GM21528 (cell line): ENCODE measurements around the gene BNC1.

Experiments used
- ATAC-seq: cut with Tn5 transposase; IDR thresholded peaks from one replicate; pipeline ENCODE4 v1.9.1; 2021; ENCODE audit warnings: mild to moderate bottlenecking, moderate library complexity; ENCODE audit not compliant: unreplicated experiment, low FRiP score

Gene BNC1

GRCh38 chr15:83300826-83301225, 16.4 kb upstream of the BNC1 start:
- no peak for ATAC-seq

DNA sequence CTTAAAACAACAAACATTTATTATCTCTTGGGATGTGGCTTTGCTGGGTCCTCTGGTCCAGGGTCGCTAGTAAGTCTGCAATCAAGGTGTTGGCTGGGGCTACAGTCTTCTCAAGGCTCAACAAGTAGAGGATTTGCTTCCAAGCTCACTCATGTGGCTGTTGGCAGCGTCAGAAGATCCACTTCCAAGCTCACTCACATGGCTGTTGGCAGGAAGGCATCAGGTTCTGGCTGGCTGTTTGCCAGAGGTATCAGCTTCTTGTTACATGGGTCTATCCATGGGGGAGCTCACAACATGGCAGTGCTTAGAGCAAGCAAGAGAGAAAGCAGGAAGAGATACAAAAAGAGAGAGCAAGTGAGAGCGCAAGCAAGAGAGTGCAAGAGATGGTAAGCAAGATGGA, 15.0 kb upstream of the BNC1 start:
- ATAC-seq, result no peak

DNA sequence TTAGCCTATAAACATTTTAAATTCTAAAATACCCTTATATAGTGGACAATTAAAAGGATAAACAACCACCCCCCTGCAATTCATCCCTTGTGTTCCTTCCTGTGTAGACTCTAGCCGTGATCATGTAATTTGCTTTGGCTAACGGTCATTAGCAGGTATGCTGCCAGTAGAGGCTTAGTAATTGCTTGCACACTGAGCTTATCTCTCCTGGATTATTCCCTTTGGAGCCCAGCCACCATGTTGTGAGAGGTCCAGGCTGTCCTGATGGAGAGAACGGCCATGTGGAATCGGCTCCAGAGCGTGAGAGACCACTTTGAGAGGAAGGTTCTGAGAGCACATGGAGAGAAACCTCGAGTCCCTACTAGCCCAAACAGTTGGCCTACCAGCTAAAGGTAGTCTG, 11.0 kb upstream of the BNC1 start:
- ATAC-seq, result no peak

GRCh38 chr15:83293201-83293600, 8.7 kb upstream of the BNC1 start:
- ATAC-seq, result no peak

GRCh38 chr15:83292317-83292716, 7.9 kb upstream of the BNC1 start:
- no peak for ATAC-seq

- no peak for ATAC-seq
Measured at GRCh38 chr15:83290236-83290635, 5.8 kb upstream of the BNC1 start.

- no peak for ATAC-seq
Measured at GRCh38 chr15:83289160-83289559, 4.7 kb upstream of the BNC1 start.

DNA sequence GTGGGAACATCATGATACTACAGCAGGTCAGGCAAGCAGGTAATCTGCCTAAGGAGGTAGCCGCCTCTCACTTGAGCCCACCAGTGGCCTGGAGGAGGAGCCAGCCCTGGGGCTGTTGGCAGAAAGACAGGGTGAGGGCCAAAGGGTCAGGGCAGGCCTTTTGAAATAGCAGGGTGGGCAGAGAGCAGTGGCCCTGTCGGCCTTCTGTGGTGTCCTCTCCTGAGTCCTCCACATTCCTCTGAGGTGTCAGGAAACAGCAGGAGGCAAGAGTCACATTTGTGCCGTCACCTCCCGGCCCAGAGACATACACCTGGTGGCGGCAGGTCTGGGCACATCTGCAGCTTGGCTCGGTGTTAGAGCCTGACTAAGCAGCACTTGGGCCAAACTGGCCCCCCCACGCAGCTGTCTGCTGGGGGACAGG, 3.9 kb upstream of the BNC1 start:
- no peak for ATAC-seq

GRCh38 chr15:83287541-83288027, 3.1 kb upstream of the BNC1 start:
- no peak for ATAC-seq

- ATAC-seq, result no peak
Measured at GRCh38 chr15:83285979-83286553, 1.6 kb upstream of the BNC1 start.

DNA sequence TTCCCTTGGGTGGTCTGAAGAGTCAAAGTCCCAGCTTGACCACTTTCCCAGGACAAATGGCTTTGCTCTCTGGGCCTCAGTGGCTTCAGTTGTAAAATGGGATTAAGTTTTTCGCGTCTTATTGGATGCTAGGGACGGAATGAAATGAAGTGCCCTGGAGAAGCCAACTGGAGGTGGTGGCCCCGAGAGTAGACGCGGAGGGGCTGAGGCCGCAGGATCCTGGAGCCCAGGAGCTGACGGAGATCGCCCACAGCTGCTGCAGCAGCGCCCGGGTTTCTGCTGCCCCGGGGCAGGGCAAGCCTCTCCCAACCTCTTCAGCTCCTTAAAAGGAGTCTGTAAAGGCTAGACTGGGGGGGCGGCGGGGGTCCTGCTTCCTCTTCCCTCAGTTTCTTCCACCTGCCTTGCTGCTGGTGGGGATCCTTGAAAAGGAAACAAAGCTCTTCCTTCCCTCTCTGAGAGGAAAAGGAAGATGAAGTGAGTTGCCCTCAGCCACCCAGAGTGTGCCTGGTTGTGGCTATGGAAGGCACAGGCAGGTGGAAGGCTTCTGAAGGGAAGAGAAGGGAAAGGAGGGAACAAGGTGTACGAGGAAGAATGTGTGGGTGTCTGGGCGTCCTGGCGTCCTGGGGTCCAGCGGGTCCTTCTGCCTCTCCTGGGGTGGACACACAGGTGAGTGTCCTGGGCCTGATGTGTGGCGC, 967 bp upstream of the BNC1 start:
- no peak for ATAC-seq

DNA sequence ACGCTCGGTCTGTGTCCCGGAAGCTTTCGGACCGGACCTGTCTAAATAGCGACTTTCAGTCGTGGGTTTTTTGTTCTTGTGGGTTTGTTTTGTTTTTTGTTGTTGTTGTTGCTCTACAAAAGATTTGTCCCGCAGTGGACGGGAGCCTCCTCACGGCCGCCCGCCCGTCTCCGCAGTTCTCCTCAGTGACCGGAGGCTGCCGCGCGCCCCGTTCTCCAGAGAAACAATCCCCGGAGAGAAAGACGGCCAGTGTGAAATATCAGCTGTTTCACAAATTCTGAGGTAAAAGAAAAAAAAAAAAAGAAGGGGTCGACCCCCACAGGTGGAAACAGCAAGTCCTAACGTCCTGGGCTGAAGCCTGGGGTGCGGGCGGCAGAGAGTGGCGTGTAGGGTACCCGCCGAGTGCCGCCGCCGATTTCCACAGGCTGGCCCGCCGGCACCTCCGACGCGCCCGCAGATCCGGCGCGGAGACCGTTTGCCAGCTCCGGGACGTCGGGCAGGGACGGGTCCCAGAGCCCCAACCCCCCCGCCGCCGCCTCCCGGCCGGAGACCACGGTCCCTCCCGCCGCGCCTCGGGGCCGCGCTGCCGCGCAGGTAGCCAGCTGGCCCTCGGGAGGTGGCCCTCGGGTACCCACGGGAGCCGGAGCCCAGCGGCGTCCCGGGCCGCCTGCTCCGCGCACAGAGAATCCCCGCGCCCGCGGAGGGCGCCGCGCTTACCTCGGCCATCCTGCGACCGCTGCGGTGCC, 478 bp downstream of the BNC1 start:
- ATAC-seq, result no peak

GRCh38 chr15:83283138-83283812, 1.2 kb downstream of the BNC1 start:
- ATAC-seq, result no peak

DNA sequence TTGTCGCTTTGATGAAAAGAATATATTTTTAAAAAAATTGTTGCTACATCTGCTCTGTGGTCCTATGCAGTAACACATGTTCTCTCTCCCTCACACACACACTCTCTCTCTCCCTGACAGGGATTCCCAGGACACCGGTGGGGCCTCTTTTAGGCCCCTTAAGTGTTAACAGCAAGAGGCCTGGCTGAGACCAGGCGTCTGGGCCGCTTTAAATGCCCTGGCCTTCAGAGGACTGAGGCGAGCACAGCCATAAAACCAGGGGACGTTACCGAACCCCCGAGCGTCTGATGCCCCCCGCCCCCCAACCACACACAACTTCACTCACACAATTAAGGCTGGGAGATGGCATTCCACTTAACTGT, 1.7 kb downstream of the BNC1 start:
- no peak for ATAC-seq

DNA sequence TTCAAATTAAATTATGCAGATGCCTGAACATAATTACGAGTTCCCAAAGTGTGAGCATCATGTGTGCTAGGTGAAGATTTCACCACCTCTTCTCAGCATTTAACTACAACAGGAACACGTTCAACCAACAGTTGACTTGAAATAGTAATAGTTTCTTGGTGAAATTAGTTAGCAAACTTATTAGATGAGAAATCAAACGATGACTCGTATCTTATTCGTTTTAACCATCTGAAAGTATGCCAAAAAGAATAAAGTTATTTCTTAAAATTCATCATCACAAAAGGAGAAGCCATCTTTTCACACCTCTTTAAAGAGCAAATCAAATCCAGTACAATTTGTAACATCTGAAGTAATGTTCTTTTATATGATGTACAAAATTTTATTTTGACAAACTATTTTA, 2.3 kb downstream of the BNC1 start:
- no peak for ATAC-seq

GRCh38 chr15:83278191-83278590, 6.3 kb downstream of the BNC1 start:
- ATAC-seq, result no peak

DNA sequence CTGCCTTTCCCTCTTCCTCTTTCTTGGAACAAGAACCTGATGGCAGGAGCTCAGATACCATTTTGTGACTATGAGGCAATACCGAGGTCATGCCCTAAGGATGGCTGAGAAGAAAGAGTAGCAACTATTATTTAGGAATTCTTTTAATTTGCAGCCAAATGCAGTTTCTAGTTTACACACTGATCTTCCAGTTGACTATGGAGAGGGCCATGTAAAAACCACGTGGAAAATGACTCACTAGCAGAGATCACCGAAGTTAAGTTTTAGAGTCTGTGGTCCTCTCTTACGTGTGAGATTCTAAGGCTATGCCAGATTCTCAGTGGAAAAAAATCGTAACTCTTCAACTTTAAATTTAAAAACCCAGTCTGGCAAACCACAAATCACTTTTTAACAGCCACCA, 7.8 kb downstream of the BNC1 start:
- ATAC-seq, result no peak

- no peak for ATAC-seq
Measured at GRCh38 chr15:83275412-83275811, 9.1 kb downstream of the BNC1 start.

GRCh38 chr15:83270176-83270575, 14.3 kb downstream of the BNC1 start:
- ATAC-seq, result no peak

DNA sequence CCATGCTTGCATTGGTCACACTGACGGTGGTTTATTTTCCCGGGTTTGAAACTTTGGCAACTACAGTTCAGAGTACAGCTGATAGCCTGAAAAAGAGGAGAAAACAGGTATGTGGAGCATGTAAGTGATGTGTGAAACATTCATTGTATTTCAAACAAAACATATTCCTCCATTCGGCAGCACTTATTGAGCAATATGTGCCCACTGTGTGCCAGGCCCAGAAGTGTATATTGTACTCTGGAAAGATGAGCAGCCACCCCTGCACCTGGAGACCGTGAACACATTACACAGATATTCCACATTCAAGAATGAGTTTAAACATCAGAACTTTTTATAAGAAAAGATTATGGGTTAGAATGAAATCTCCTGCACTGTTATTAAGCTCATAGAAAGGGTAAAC, 16.3 kb downstream of the BNC1 start:
- no peak for ATAC-seq

DNA sequence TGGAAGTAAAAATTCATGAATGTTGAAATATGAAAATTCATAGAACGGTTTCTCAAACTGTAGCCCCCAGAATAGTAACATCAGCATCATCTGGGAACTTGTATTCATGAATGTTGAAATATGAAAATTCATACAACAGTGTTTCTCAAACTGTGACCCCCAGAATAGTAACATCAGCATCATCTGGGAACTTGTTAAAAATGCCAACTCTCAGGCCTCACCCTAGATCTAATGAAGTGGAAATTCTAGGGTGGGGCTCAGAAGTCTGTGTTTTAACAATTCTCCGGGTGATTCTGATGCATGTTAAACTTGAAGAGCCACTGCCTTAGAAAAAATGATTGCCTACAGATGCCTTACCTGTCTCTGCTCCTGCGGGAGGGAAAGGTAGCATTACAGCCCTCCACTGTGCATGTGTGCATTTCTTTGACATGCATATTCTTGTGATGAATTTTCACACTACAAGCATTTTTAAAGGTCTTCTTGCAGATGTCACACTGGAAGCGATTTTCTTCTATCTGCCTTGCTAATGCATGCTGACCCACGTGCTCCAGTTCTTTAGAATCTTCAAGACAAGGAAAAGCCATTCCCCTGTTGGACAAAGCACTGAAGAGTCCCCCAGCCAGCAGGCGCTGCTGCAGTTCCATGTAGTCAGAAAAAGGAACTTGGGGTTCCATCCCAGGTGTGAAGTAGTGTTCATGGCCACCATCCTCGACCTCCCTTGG, 21.7 kb downstream of the BNC1 start:
- ATAC-seq, result no peak
